IPS DF 19.7 (cell line): ENCODE data around the gene RAPSN.

ENCODE experiments used
- DNase-seq: peaks from one replicate; pipeline ENCODE4 v3.0.0-alpha.2; 2013; ENCODE audit warnings: low read depth, low spot score

RAPSN gene

DNA sequence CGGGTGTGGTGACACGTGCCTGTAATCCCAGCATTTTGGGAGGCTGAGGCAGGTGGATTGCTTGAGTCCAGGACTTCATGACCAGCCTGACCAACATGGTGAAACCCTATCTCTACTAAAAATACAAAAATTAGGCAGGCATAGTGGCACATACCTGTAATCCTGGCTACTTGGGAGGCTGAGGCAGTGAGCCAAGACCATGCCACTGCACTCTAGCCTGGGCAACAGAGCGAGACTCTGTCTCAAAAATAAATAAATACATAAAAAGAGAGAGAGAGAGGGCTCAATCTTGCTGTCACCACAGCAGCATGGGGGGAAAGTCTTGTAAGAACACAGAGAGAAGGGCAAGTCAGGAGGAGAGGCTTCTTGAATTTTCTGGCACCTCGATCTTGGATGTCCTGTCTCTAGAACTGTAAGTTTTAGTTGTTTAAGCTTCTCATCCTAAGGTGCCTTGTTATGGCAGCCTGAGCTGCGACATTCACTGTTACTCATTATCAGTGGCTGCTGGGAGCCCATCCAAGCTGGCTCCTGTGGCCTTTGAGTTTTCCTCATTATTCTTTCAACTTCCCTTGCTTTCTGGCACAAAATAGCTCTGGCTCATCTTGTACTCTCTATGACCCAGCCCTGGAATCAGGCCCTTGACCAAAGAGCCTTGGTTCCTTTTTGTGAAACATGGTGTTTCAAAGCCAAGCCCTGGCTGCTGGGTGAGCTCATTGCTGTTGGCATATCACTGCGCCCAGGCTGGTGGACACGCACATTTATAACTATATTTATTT is 14.7 kb downstream of the RAPSN start:
- no peak for DNase-seq

DNA sequence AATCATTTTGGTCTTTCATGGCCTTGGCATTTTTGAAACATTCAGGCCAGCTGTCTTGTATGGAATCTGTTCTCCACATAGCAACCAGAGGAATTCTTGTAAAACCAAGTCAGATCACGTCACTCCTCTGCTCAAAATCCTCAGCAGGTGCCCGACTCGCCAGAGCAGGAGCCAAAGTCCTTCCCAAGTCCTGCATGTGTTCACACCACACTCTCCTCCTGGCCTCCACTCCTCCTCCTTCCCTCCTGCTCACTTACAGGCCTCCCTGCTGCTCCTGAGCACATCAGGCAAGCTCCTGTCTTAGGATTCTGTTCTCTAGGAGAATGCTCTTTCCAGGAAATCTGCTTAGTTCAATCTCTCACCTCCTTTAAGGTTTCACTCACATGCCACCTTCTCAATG is 15.8 kb downstream of the RAPSN start:
- no peak for DNase-seq

GRCh38 chr11:47431356-47432083 is 17.4 kb downstream of the RAPSN start:
- DNase-seq = no peak

DNA sequence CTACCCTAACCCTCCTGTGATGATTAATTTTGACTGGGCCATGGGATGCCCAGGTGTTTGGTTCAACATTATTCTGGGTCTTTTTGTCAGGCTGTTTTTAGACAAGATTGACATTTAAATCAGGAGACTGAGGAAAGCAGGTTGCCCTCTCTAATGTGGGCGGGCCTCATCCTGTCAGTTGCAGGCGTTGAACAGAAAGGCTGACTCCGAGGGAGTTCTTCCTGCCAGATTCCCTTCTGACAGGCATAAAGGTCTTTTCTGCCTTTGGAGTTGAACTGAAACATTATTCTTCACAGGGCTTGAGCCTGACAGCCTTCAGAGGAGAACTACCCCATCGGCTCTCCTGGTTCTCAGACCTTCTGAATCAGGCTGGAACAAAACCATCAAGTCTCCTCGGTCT is 18.4 kb downstream of the RAPSN start:
- DNase-seq = no peak

- DNase-seq = no peak
Measured at GRCh38 chr11:47426062-47426956, 22.6 kb downstream of the RAPSN start, which contains the start of gene PSMC3. Gene PSMC3 (minus strand): TSS chr11:47426439. CDS start chr11:47426279, 160 bp downstream.

DNA sequence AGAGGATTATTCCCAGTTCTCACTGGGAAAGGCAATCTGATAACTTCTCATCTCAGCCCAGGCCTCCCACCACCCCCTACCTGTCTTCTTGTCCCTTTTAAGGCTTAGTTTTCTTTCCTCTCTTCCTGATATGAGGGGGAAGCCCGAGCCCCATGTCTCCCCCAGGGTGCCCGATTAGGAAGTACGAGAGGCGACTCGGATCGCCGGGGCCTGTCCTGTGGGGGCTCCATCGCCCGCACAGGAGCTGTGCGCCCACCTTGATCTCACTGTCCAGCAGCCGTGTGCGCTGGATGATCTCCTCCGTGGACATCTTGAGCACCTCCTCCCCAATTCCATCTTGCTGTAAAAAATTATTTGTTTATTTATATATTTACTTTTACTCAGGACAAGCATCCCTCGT is 23.3 kb downstream of the RAPSN start:
- no peak for DNase-seq

DNA sequence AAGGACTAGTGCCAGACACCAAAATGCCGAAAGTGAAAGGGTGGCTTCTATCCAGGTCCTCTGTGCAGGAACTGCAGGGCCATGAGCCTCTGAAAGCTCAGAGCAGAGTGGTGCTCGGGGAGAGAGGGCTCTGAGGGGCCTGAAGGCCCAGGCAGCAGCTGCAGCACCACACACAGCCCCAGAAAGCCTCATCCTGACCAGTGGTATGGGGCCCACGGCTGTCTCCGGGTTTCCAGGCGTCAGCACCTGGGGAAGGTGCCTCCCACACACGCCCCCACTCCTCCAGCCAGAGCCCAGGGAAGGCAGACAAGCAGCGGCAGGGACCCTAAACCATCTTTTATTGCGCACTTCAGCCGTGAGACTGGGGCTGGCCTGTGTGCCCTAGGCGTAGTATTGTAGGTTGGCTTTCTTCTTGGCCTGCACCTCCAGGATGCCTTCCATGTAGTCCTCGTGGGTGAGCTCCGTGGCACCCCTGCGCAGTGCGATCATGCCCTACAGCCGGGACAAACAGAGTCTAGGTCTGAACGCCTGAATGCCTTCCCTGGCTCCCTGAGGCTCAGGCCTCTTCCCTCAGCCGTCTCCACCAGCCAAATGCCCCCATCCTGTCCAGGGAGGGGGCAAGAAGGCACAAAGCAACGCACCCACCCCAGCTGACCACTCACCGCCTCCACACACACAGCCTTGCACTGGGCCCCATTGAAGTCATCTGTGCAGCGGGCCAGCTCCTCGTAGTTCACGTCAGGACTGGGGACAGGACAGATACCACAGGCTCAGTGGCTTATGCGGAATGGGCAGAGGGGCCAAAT is 30.3 kb downstream of the RAPSN start:
- no peak for DNase-seq

DNA sequence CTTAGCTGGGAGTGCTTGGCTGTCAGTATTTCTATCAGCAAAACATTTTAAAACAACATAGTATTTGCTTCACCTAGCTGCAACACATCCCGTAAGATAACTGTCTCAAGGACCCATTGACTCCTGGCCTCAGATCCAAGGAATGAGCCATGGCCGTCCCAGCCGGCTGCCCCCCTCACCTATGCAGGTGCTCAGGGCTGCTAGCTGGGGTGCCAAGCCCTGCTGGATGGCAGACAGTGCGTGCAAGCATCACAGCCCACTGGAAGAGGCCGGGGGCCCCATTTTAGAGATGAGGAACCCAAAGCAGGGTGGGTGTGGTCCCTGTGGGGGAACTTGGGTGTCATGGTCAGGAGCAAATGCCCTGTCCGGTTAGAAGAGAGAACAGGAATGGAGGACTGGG is 31.2 kb downstream of the RAPSN start:
- no peak for DNase-seq

DNA sequence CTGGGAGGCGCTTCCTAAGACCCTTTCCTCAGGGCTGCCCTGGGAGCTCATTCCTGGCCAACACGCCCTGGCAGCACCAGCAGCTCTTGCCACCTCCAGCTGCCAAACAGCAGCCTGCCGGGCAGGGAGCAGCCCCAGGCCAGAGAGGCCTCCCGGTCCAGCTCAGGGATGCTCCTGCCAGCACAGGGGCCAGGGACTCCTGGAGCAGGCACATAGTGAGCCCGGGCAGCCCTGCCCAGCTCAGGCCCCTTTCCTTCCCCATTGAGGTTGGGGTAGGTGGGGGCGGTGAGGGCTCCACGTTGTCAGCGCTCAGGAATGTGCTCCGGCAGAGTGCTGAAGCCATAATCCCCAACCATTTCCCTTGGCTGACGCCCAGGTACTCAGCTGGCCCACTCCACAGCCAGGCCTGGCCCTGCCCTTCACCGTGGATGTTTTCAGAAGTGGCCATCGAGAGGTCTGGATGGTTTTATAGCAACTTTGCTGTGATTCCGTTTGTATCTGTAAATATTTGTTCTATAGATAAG is 32.9 kb downstream of the RAPSN start:
- DNase-seq = no peak

DNA sequence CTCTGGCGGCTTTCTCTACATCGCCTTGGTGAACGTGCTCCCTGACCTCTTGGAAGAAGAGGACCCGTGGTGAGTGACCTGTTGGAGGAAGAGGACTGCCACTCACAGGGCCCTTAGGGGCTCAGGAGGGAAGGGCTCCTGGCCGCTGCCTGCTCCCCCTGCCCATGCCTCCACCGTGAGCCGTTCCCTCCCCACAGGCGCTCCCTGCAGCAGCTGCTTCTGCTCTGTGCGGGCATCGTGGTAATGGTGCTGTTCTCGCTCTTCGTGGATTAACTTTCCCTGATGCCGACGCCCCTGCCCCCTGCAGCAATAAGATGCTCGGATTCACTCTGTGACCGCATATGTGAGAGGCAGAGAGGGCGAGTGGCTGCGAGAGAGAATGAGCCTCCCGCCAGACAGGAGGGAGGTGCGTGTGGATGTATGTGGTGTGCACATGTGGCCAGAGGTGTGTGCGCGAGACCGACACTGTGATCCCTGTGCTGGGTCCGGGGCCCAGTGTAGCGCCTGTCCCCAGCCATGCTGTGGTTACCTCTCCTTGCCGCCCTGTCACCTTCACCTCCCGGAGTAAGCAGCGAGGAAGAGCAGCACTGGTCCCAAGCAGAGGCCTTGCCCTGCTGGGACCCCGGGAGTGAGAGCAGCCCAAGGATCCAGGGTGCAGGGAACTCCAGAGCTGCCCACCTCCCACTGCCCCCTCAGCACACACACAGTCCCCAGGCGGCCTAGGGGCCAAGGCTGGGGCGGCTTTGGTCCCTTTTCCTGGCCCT is 33.7 kb downstream of the RAPSN start:
- DNase-seq = no peak

DNA sequence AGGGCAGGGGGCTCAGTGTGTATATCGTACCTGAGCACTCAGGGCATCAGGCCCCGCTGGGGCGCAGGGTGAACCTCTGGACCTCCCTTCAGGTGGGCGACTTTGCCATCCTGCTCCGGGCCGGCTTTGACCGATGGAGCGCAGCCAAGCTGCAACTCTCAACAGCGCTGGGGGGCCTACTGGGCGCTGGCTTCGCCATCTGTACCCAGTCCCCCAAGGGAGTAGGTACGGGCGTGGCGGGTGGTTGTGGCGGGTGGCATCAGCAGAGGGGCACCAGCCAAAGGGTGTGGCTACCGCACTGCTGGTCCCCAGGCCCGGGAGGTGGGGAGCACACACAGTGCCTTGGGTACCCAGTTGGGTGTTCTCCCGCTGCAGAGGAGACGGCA is 34.3 kb downstream of the RAPSN start:
- DNase-seq = no peak

DNA sequence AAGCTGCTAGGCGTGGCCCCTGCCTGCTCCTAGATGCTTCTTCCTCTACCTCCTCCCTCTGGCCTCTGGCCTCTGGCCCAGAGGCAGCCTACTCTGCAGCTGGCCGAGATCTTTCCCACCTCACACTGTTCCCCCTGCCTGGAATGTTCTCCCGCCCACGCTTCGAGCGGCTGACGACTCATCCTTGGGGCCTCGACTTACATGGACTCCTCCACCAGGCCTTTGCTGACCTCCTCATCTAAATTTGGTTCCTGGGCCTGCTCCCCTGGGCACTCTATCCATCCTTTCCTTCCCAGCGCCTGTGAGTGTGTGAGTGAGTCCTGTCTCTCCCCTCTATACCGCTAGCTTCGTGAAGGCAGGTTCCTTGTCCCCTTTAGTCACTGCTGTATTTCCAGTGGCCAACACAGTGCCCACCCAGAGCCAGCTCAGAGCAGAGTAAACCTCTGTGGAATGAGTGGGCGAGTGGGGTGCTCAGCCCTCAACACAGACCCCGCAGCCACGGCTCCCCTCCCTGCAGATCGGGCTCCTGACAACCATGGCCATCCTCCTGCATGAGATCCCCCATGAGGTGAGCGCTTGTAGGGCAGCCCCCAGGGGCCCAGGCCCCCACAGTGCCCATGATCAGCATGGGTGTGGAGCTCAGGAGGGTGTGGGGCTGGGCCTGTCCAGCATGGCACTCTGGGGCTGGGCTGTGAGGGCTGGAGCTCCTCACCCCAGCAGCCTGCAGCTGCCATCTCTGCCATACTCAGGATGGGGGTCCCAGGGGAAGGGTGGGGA is 34.8 kb downstream of the RAPSN start:
- no peak for DNase-seq

DNA sequence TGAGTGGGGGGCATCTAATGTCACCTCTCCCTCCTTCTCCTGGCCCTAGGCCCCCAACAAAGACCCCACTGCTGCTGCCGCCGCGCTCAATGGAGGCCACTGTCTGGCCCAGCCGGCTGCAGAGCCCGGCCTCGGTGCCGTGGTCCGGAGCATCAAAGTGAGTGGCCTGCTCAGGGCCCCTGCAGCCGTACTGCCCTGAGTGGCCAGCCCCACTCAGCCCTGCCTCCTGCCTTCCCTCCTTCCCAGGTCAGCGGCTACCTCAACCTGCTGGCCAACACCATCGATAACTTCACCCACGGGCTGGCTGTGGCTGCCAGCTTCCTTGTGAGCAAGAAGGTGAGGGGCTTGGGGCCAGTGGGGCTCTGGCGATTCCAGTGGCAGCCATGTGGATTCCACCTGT is 35.6 kb downstream of the RAPSN start:
- no peak for DNase-seq

- DNase-seq = no peak
Measured at GRCh38 chr11:47411884-47412746, 36.8 kb downstream of the RAPSN start.

DNA sequence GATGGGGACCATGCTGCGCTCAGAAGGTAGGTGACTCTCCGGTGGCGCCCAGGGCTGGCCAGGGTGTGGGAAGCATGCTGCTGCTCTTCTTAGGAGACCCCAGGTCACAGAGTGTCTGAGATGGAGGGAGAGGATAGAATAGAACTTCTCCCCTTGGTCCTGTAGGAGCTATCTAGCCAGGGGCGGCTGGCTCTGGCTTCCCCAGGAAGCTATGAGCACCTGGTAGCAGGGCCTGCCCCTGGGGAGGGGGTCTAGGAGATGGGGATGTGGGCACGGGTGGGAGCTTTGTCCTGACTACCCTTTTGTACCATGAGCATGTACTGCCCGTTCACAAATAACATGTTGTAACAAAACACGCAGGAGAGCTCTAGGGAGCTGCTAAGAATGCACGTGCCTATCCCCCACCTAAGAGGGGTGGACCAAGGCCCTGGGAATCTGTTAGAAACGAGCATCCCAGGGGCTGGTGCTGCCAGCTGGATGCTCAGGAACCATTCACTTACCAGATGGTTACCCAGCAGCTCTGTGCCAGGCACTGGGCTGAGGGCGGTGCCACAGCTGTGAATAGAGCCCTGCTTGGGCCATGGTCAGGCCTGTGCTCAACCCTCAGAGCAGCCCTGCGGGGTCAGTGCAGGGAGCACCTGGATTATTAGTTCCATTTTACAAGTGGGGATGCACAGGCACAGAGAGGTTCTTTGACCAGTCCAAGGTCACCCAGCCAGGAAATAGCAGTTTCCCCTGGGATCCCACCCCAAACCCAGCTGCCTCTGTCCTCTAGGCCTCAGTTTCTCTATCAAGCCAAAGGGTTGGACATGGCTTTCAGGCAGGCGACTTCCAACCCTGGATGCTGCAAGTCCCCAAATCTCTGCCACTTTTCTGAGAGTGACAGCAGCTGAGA is 38.3 kb downstream of the RAPSN start:
- no peak for DNase-seq

DNA sequence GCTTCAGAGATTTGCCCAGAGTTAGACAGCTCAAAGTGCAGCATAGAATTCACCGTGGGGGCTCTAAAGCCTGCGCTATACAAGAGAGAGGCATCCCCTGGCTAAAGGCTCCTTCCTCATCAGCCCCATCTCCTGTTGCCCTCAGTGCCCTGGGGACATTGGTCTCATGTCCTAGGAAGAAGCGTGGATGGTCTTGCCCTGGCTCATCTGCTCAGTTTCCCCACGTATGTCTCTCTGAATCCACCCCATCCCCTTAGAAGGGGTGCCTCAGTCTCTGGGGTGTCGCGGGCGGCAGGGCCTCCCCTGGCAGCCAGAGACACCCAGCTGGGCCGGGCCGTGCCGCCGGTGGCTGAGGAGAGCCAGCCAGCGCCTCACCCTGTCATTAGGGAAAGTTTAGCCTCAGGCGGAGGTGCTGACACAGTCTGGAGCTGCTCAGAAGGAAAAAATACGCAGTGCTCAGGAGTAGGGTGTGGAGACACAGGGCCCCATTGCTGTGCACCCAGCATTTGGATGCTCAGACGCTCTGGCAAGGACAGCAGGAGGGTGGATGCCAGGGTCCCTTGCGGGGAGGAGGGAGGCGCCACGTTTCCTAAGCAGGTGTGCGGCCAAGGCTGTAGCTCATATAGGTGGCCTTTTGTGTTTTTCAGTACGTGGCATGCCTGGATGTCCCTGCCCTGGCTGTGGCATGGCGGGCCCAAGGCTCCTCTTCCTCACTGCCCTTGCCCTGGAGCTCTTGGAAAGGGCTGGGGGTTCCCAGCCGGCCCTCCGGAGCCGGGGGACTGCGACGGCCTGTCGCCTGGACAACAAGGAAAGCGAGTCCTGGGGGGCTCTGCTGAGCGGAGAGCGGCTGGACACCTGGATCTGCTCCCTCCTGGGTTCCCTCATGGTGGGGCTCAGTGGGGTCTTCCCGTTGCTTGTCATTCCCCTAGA is 39.2 kb downstream of the RAPSN start:
- DNase-seq = no peak
